Measurements from ENCODE around the gene CLINT1. TPM values are rescaled to one million over a fixed set of nuclear protein-coding genes. Genes with fewer than 3 reads are reported as not detected.
A peak's percentile ranks its signal among the peaks of the same experiment; 100 is the strongest.

CLINT1 gene
- total and polyA plus RNA-seq, 9 of the 15 experiments (the other 6 are each of a cell fraction or from before 2014, with no cell fraction given): 23.6 to 125 (median 71.4) TPM

GRCh38 chr5:157743163-157744050 lies 115.5 kb downstream of the CLINT1 start, which contains the start of gene LSM11 (continued):
- 0 out of 2 replicates have a peak, but pooled peaks have one; percentile 18 for TF ChIP-seq ZKSCAN1 (IDR thresholded peaks at IDR 0.05; ENCODE audit: low read depth, low read length)
- TF ChIP-seq SIN3A (IDR thresholded peaks at IDR 0.05; ENCODE audit: borderline replicate concordance in 2 of 2, control insufficient read depth in 1 of 2, low read depth in 2 of 2, low read length in 2 of 2): peak; percentile 44 to 49; a peak in 2 of 4 replicates
- TF ChIP-seq MYNN (IDR thresholded peaks at IDR 0.05): no peak
- no peak for TF ChIP-seq MYNN (CRISPR knock-in tag; IDR thresholded peaks at IDR 0.05)
- TF ChIP-seq NR2F6 (CRISPR knock-in tag; IDR thresholded peaks at IDR 0.05): no peak
- TF ChIP-seq PHF8 (IDR thresholded peaks at IDR 0.05; ENCODE audit: borderline replicate concordance, low read length): peak; percentile 64; the same call in 1 of the 2 replicates
- TF ChIP-seq AFF4 (CRISPR knock-in tag; IDR thresholded peaks at IDR 0.05): peak; percentile 29; the same call in 1 of the 2 replicates
- TF ChIP-seq MBD2 (IDR thresholded peaks at IDR 0.05; ENCODE audit: borderline replicate concordance, low read depth): no peak
- TF ChIP-seq CCNT2 (IDR thresholded peaks at IDR 0.05; ENCODE audit: borderline replicate concordance, extremely low read depth, insufficient read length, low read depth, low read length): peak; percentile 70
- peak in 2 of 3 experiments; percentile 90 to 93 for TF ChIP-seq YY1 (IDR thresholded peaks at IDR 0.05; ENCODE audit: borderline replicate concordance in 1 of 3, control insufficient read depth in 1 of 3, extremely low read depth in 1 of 3, insufficient read depth in 3 of 3, insufficient read length in 1 of 3, insufficient replicate concordance in 2 of 3, low read depth in 1 of 3, low read length in 2 of 3)
- TF ChIP-seq ZNF253 (CRISPR knock-in tag; conservative IDR thresholded peaks at IDR 0.05): no peak
- no peak for TF ChIP-seq HDAC3 (IDR thresholded peaks at IDR 0.05; ENCODE audit: borderline replicate concordance, partially characterized antibody)
- TF ChIP-seq ZFX (CRISPR knock-in tag; IDR thresholded peaks at IDR 0.05): peak; percentile 75
- TF ChIP-seq TGIF2 (CRISPR knock-in tag; IDR thresholded peaks at IDR 0.05): no peak
- TF ChIP-seq, protein P1, sequence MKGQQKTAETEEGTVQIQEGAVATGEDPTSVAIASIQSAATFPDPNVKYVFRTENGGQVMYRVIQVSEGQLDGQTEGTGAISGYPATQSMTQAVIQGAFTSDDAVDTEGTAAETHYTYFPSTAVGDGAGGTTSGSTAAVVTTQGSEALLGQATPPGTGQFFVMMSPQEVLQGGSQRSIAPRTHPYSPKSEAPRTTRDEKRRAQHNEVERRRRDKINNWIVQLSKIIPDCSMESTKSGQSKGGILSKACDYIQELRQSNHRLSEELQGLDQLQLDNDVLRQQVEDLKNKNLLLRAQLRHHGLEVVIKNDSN (CRISPR knock-in tag; IDR thresholded peaks at IDR 0.05): no peak
- TF ChIP-seq TFAP4 (CRISPR knock-in tag; IDR thresholded peaks at IDR 0.05; ENCODE audit: borderline replicate concordance): peak; percentile 69
- TF ChIP-seq NFATC3 (IDR thresholded peaks at IDR 0.05): no peak
- TF ChIP-seq, protein P2, sequence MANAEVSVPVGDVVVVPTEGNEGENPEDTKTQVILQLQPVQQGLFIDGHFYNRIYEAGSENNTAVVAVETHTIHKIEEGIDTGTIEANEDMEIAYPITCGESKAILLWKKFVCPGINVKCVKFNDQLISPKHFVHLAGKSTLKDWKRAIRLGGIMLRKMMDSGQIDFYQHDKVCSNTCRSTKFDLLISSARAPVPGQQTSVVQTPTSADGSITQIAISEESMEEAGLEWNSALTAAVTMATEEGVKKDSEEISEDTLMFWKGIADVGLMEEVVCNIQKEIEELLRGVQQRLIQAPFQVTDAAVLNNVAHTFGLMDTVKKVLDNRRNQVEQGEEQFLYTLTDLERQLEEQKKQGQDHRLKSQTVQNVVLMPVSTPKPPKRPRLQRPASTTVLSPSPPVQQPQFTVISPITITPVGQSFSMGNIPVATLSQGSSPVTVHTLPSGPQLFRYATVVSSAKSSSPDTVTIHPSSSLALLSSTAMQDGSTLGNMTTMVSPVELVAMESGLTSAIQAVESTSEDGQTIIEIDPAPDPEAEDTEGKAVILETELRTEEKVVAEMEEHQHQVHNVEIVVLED (CRISPR knock-in tag; IDR thresholded peaks at IDR 0.05): no peak

Data from K562 (cell line).